Skeletal muscle tissue (tissue), 4 donors: ENCODE measurements around the gene NCAPG. TPM values are rescaled to one million over a fixed set of nuclear protein-coding genes. Genes with fewer than 3 reads are reported as not detected.

Source experiments
- H3K27ac ChIP-seq: one replicate; pipeline ENCODE4 v1.7.0; 2013; ENCODE audit warnings: mild to moderate bottlenecking, low read depth, low read length, inconsistent platforms
- H3K27me3 ChIP-seq, 3 donors: one replicate each; pipeline ENCODE4 v1.7.0; 2013; ENCODE audit warnings: low read length in 3 of 3; ENCODE audit not compliant: control insufficient read depth in 3 of 3, insufficient read depth in 3 of 3
- H3K36me3 ChIP-seq, 3 donors: one replicate each; pipeline ENCODE4 v1.7.0; 2013; ENCODE audit warnings: low read length in 3 of 3; ENCODE audit not compliant: control insufficient read depth in 3 of 3, insufficient read depth in 3 of 3
- H3K4me1 ChIP-seq, 3 donors: one replicate each; pipeline ENCODE4 v1.7.0; 2013; ENCODE audit warnings: low read length in 3 of 3, mild to moderate bottlenecking in 3 of 3; ENCODE audit not compliant: control insufficient read depth in 3 of 3, insufficient read depth in 3 of 3
- H3K4me3 ChIP-seq, 3 donors: one replicate each; pipeline ENCODE4 v1.7.0; 2013; ENCODE audit warnings: low read length in 3 of 3
- H3K9ac ChIP-seq, 3 donors: one replicate each; pipeline ENCODE4 v1.7.0; 2013; ENCODE audit warnings: low read length in 3 of 3, mild to moderate bottlenecking in 3 of 3, moderate library complexity in 2 of 3, low read depth in 1 of 3
- H3K9me3 ChIP-seq, 3 donors: one replicate each; pipeline ENCODE4 v1.7.0; 2013; ENCODE audit warnings: low read length in 3 of 3; ENCODE audit not compliant: control insufficient read depth in 3 of 3
- total RNA-seq: library from RNA; depleted of rRNA; stranded (reverse); fragments of >200 nt; gene quantifications from one replicate; pipeline ENCODE4 v1.2.3, GENCODE V29; 2014
- donor health status: Osteomylitis.

NCAPG gene
- total RNA-seq, 1 donor from 2014 or later, result 8.4 TPM

GRCh38 chr4:17866810-17867209 is 56.0 kb downstream of the NCAPG start:
- no peaks in the 10 kb centered on the region for H3K27me3 ChIP-seq
- no peak overlapping the region for H3K27ac ChIP-seq
- H3K4me1 ChIP-seq, result no peaks in the 10 kb centered on the region
- no peaks in the 10 kb centered on the region for H3K9me3 ChIP-seq
- H3K4me3 ChIP-seq, result no peak overlapping the region
- no peak overlapping the region for H3K9ac ChIP-seq
- peaks cover 0 to 2% (median 0%) of the 10 kb centered on the region in 3 donors for H3K36me3 ChIP-seq

- Histone ChIP-seq H3K9me3 (no peaks in the 10 kb centered on the region), H3K4me1 (no peaks in the 10 kb centered on the region), H3K9ac (no peak overlapping the region), H3K36me3 (peaks cover 0 to 2% (median 0%) of the 10 kb centered on the region in 3 donors), H3K27me3 (no peaks in the 10 kb centered on the region), H3K4me3 (no peak overlapping the region), H3K27ac (no peak overlapping the region)
Observed at GRCh38 chr4:17867276-17867675, 56.5 kb downstream of the NCAPG start.

- Histone ChIP-seq H3K4me1 (no peaks in the 10 kb centered on the region), H3K4me3 (no peak overlapping the region), H3K9ac (no peak overlapping the region), H3K36me3 (no peaks in the 10 kb centered on the region), H3K9me3 (no peaks in the 10 kb centered on the region), H3K27ac (no peak overlapping the region), H3K27me3 (no peaks in the 10 kb centered on the region)
Observed at GRCh38 chr4:17869327-17869726, 58.5 kb downstream of the NCAPG start.

- Histone ChIP-seq H3K9me3 (no peaks in the 10 kb centered on the region), H3K27me3 (no peaks in the 10 kb centered on the region), H3K27ac (no peak overlapping the region), H3K4me1 (no peaks in the 10 kb centered on the region), H3K36me3 (no peaks in the 10 kb centered on the region), H3K9ac (no peak overlapping the region), H3K4me3 (no peak overlapping the region)
Observed at GRCh38 chr4:17875402-17876070, 64.8 kb downstream of the NCAPG start.

- Histone ChIP-seq H3K4me1 (no peaks in the 10 kb centered on the region), H3K9me3 (no peaks in the 10 kb centered on the region), H3K27ac (no peak overlapping the region), H3K4me3 (no peak overlapping the region), H3K27me3 (no peaks in the 10 kb centered on the region), H3K9ac (no peak overlapping the region), H3K36me3 (no peaks in the 10 kb centered on the region)
Observed at GRCh38 chr4:17876943-17877342, 66.2 kb downstream of the NCAPG start.

GRCh38 chr4:17877661-17878060 is 66.9 kb downstream of the NCAPG start:
- H3K9ac ChIP-seq, result no peak overlapping the region

GRCh38 chr4:17884063-17884462 is 73.3 kb downstream of the NCAPG start:
- Histone ChIP-seq H3K9me3 (no peaks in the 10 kb centered on the region), H3K9ac (no peak overlapping the region), H3K4me3 (no peak overlapping the region), H3K27ac (no peak overlapping the region), H3K4me1 (no peaks in the 10 kb centered on the region), H3K27me3 (no peaks in the 10 kb centered on the region), H3K36me3 (peaks cover 0 to 7% (median 5%) of the 10 kb centered on the region in 3 donors)

More at GRCh38 chr4:17877661-17878060, 66.9 kb downstream of the NCAPG start:
- Histone ChIP-seq H3K9me3 (no peaks in the 10 kb centered on the region), H3K36me3 (no peaks in the 10 kb centered on the region), H3K27ac (no peak overlapping the region), H3K27me3 (no peaks in the 10 kb centered on the region), H3K4me1 (no peaks in the 10 kb centered on the region), H3K4me3 (no peak overlapping the region)

- peaks cover 0 to 7% (median 5%) of the 10 kb centered on the region in 3 donors for H3K36me3 ChIP-seq
- H3K4me1 ChIP-seq, result no peaks in the 10 kb centered on the region
- no peak overlapping the region for H3K27ac ChIP-seq
- H3K9ac ChIP-seq, result no peak overlapping the region
- no peaks in the 10 kb centered on the region for H3K9me3 ChIP-seq
- no peak overlapping the region for H3K4me3 ChIP-seq
- no peaks in the 10 kb centered on the region for H3K27me3 ChIP-seq
Observed at GRCh38 chr4:17884511-17884910, 73.7 kb downstream of the NCAPG start.

GRCh38 chr4:17889692-17890091 is 78.9 kb downstream of the NCAPG start:
- Histone ChIP-seq H3K4me3 (no peak overlapping the region), H3K4me1 (no peaks in the 10 kb centered on the region), H3K27me3 (no peaks in the 10 kb centered on the region), H3K9me3 (no peaks in the 10 kb centered on the region), H3K36me3 (peaks cover 0 to 2% (median 0%) of the 10 kb centered on the region in 3 donors), H3K9ac (no peak overlapping the region), H3K27ac (no peak overlapping the region)

GRCh38 chr4:17894421-17894820 is 83.6 kb downstream of the NCAPG start:
- Histone ChIP-seq H3K9ac (no peak overlapping the region), H3K27ac (no peak overlapping the region), H3K9me3 (no peaks in the 10 kb centered on the region), H3K27me3 (no peaks in the 10 kb centered on the region), H3K4me1 (no peaks in the 10 kb centered on the region), H3K36me3 (no peaks in the 10 kb centered on the region), H3K4me3 (no peak overlapping the region)
